GM23248 (cell line): ENCODE results near the gene TUBB2A. TPM values are rescaled to one million over a fixed set of nuclear protein-coding genes. Genes with fewer than 3 reads are reported as not detected.
"Not testable (repeated sequence)": the region's sequence is repeated elsewhere in the genome, so short reads cannot be mapped to it uniquely, and the experiment has no call there.

Source experiments
- DNase-seq: peaks from one replicate; pipeline ENCODE4 v3.0.0-alpha.2; 2015
- H2AFZ ChIP-seq: fragments of 200-600 bp; sonication (generic); 2 replicates; pipeline ENCODE4 v1.6.1; 2016; ENCODE audit warnings: antibody characterized with exemption
- H3F3A ChIP-seq: fragments of 200-600 bp; sonication (generic); 2 replicates; pipeline ENCODE4 v1.6.1; 2016; ENCODE audit warnings: mild to moderate bottlenecking, antibody characterized with exemption, mixed run types; ENCODE audit not compliant: insufficient read depth
- H3K27ac ChIP-seq: fragments of 200-600 bp; sonication (generic); 2 replicates; pipeline ENCODE4 v1.5.1; 2016; ENCODE audit warnings: mild to moderate bottlenecking
- H3K27me3 ChIP-seq: fragments of 200-600 bp; sonication (generic); replicated peaks from 2 replicates; pipeline ENCODE4 v1.6.1; 2016; ENCODE audit warnings: mild to moderate bottlenecking; ENCODE audit not compliant: insufficient read depth
- H3K36me3 ChIP-seq: fragments of 200-600 bp; sonication (generic); 2 replicates; pipeline ENCODE4 v1.6.1; 2016; ENCODE audit warnings: low read depth, mild to moderate bottlenecking
- H3K4me1 ChIP-seq: fragments of 200-600 bp; sonication (generic); 2 replicates; pipeline ENCODE4 v1.6.1; 2016; ENCODE audit warnings: mild to moderate bottlenecking; ENCODE audit not compliant: insufficient read depth
- H3K4me2 ChIP-seq: fragments of 200-600 bp; sonication (generic); one replicate; pipeline ENCODE4 v1.6.1; 2016; ENCODE audit warnings: mild to moderate bottlenecking; ENCODE audit not compliant: unreplicated experiment
- H3K4me3 ChIP-seq: fragments of 200-600 bp; sonication (generic); 2 replicates; pipeline ENCODE4 v1.5.1; 2016; ENCODE audit warnings: mild to moderate bottlenecking
- H3K79me2 ChIP-seq: fragments of 200-600 bp; sonication (generic); 2 replicates; pipeline ENCODE4 v1.6.1; 2016; ENCODE audit warnings: mild to moderate bottlenecking; ENCODE audit not compliant: insufficient read depth
- H3K9ac ChIP-seq: fragments of 200-600 bp; sonication (generic); 2 replicates; pipeline ENCODE4 v1.6.1; 2016; ENCODE audit warnings: mild to moderate bottlenecking
- H3K9me2 ChIP-seq: fragments of 200-600 bp; sonication (generic); 2 replicates; pipeline ENCODE4 v1.6.1; 2016; ENCODE audit warnings: mixed run types, mild to moderate bottlenecking, moderate library complexity; ENCODE audit not compliant: insufficient read depth
- H3K9me3 ChIP-seq: fragments of 200-600 bp; sonication (generic); one replicate; pipeline ENCODE4 v1.6.1; 2017; ENCODE audit warnings: low read depth
- H4K20me1 ChIP-seq: fragments of 200-600 bp; sonication (generic); 2 replicates; pipeline ENCODE4 v1.6.0; 2016; ENCODE audit not compliant: insufficient read depth
- EZH2 ChIP-seq: fragments of 200-600 bp; sonication (generic); IDR thresholded peaks from 2 replicates; pipeline ENCODE4 v1.6.1; 2018; ENCODE audit warnings: antibody characterized with exemption, mild to moderate bottlenecking; ENCODE audit not compliant: insufficient read depth, poor library complexity, severe bottlenecking
- EZH2phosphoT487 ChIP-seq: fragments of 200-600 bp; sonication (generic); IDR thresholded peaks from 2 replicates; pipeline ENCODE4 v1.6.1; 2018; ENCODE audit warnings: antibody characterized with exemption, moderate library complexity, mild to moderate bottlenecking, low read depth; ENCODE audit not compliant: insufficient read depth
- WGBS, 2 experiments: methylation state at CpG; one replicate each; pipeline ENCODE4 v1.1.6; 2015 to 2017; ENCODE audit warnings: low lambda C conversion rate in 2 of 2, low coverage in 1 of 2; ENCODE audit errors: missing lambda C conversion rate in 2 of 2; 5-methylcytosine and 5-hydroxymethylcytosine counted together
- in situ Hi-C: fragments of 300-500 bp; cut with MboI; formaldehyde crosslinking; loops from 2 replicates; pipeline ENCODE4 v1.15.0; 2020
- polyA plus RNA-seq: library from polyadenylated mRNA; unstranded; fragments of >200 nt; fragmentation: Nextera tagmentation; extraction: Ambion mirVana; gene quantifications from 2 replicates; pipeline ENCODE4 v1.2.1, GENCODE V29; 2016
- total RNA-seq: library from RNA; depleted of rRNA; stranded (reverse); fragments of >200 nt; shearing (Covaris generic); gene quantifications from 2 replicates; pipeline ENCODE4 v1.2.3, GENCODE V29; 2014

The TUBB2A gene
- total and polyA plus RNA-seq, 2 experiments from 2014 or later: 163 to 190 TPM

- H3K9me3 ChIP-seq: no peaks in the 10 kb centered on the region
- no peaks in the 10 kb centered on the region for H3K79me2 ChIP-seq
- no peak overlapping the region for H3K4me2 ChIP-seq
- WGBS, 2 experiments: 44 to 49% methylated on average over 14 of the region's 14 CpGs
- peaks cover 19% of the 10 kb centered on the region for H3F3A ChIP-seq
- in situ Hi-C loops: no loop called here
- H3K27me3 ChIP-seq: no peaks in the 10 kb centered on the region
- 0 out of 2 replicates have a peak overlapping the region, but pooled peaks have one; percentile 25 for H2AFZ ChIP-seq
- no peaks in the 10 kb centered on the region for H3K9me2 ChIP-seq
- DNase-seq: peak; percentile 81
- H3K4me1 ChIP-seq: peaks cover 19% of the 10 kb centered on the region
- TF ChIP-seq EZH2: no peak
- peak overlapping the region; percentile 12 for H3K27ac ChIP-seq
- no peak overlapping the region for H3K4me3 ChIP-seq
- 0 out of 2 replicates have a peak, but pooled peaks cover 4% of the 10 kb centered on the region for H3K36me3 ChIP-seq
- H4K20me1 ChIP-seq: no peaks in the 10 kb centered on the region
- 0 out of 2 replicates have a peak overlapping the region, but pooled peaks have one; percentile 13 for H3K9ac ChIP-seq
These were observed 18.0 kb downstream of the TUBB2A start for GRCh38 chr6:3139090-3139903.

GRCh38 chr6:3138341-3138740 is 19.0 kb downstream of the TUBB2A start:
- in situ Hi-C loops: no loop called here
- H3K9me3 ChIP-seq: no peaks in the 10 kb centered on the region
- DNase-seq: peak; percentile 60
- H3K36me3 ChIP-seq: 0 out of 2 replicates have a peak, but pooled peaks cover 4% of the 10 kb centered on the region
- no peak overlapping the region for H3K4me3 ChIP-seq
- no peak overlapping the region for H3K9ac ChIP-seq
- H3K4me1 ChIP-seq: peaks cover 19% of the 10 kb centered on the region
- H4K20me1 ChIP-seq: no peaks in the 10 kb centered on the region
- no peaks in the 10 kb centered on the region for H3K79me2 ChIP-seq
- WGBS, 2 experiments: 6 to 9% methylated on average over 1 of the region's 1 CpG
- peaks cover 19% of the 10 kb centered on the region for H3F3A ChIP-seq
- TF ChIP-seq EZH2phosphoT487: no peak
- TF ChIP-seq EZH2: no peak
- H3K27ac ChIP-seq: no peak overlapping the region
- H2AFZ ChIP-seq: no peak overlapping the region
- peak overlapping the region; percentile 0 for H3K4me2 ChIP-seq
- no peaks in the 10 kb centered on the region for H3K9me2 ChIP-seq
- no peaks in the 10 kb centered on the region for H3K27me3 ChIP-seq

DNA sequence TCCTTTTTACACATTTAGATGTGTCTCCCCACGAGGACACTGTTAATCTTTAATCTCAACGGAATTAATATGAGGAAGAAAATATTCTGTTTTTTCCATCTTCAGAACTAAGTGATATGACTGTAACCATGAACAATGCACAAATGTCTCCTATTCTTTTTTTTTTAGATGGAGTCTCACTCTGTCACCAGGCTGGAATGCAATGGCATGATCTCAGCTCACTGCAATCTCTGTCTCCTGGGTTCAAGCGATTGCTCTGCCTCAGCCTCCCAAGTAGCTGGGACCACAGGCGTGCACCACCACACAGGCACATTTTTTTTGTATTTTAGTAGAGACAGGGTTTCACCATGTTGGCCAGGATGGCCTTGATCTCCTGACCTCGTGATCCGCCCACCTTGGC is 19.5 kb downstream of the TUBB2A start:
- peaks cover 19% of the 10 kb centered on the region for H3K4me1 ChIP-seq
- H3K9me2 ChIP-seq, H3K27ac ChIP-seq, H3K4me2 ChIP-seq, H3K4me3 ChIP-seq, H4K20me1 ChIP-seq, H3K79me2 ChIP-seq, H2AFZ ChIP-seq, in situ Hi-C loops, H3K27me3 ChIP-seq, H3K9me3 ChIP-seq, DNase-seq, H3K9ac ChIP-seq, H3K36me3 ChIP-seq: not testable (repeated sequence)
- peaks cover 19% of the 10 kb centered on the region for H3F3A ChIP-seq
- 90% methylated on average over 6 of the region's 6 CpGs for WGBS, 2 experiments

- Histone ChIP-seq H4K20me1 (no peaks in the 10 kb centered on the region), H3K36me3 (0 out of 2 replicates have a peak, but pooled peaks cover 4% of the 10 kb centered on the region), H2AFZ (no peak overlapping the region), H3K9ac (no peak overlapping the region), H3K27me3 (no peaks in the 10 kb centered on the region), H3K4me2 (no peak overlapping the region), H3K9me3 (no peaks in the 10 kb centered on the region), H3K4me1 (peaks cover 19% of the 10 kb centered on the region), H3K27ac (no peak overlapping the region), H3K9me2 (no peaks in the 10 kb centered on the region), H3F3A (peaks cover 19% of the 10 kb centered on the region), H3K4me3 (no peak overlapping the region), H3K79me2 (no peaks in the 10 kb centered on the region)
- WGBS, 2 experiments: 92 to 93% methylated on average over 12 of the region's 12 CpGs
- in situ Hi-C loops: no loop called here
- TF ChIP-seq EZH2 (no peak), EZH2phosphoT487 (no peak)
- no peak for DNase-seq
These were observed 20.1 kb downstream of the TUBB2A start for GRCh38 chr6:3137057-3137777.
